H1 (cell line): ENCODE data around the gene CAT. TPM values are rescaled to one million over a fixed set of nuclear protein-coding genes. Genes with fewer than 3 reads are reported as not detected.

Experiments
- CTCF ChIA-PET: fragments of 300-600 bp; sonication (Branson Sonifier 250); formaldehyde crosslinking; loops from one replicate; lab custom pipeline; 2021; ENCODE audit not compliant: partially characterized antibody; lab: Charles Lee
- POLR2A ChIA-PET: fragments of 300-600 bp; sonication (Branson Sonifier 250); formaldehyde crosslinking; loops from one replicate; lab custom pipeline; 2021; ENCODE audit warnings: inconsistent platforms; ENCODE audit not compliant: partially characterized antibody; lab: Charles Lee
- DNase-seq, 2 experiments: peaks; one replicate each; pipeline versions ENCODE4 v3.0.0 to v3.0.0-alpha.2; 2010 to 2022; ENCODE audit warnings: low spot score in 2 of 2, low read depth in 1 of 2, mixed read lengths in 1 of 2
- FAIRE-seq: peaks from 2 replicates; lab custom pipeline; 2011; peaks lifted over from hg19 to GRCh38; lab: Jason Lieb, UNC
- H2AFZ ChIP-seq: 2 replicates; pipeline ENCODE4 v1.8.1; 2012; ENCODE audit warnings: low read length, inconsistent platforms
- H2AK5ac ChIP-seq: 2 replicates; pipeline ENCODE4 v1.6.1; 2013; ENCODE audit warnings: low read depth, low read length
- H2BK120ac ChIP-seq: replicated peaks from 2 replicates; pipeline ENCODE3; 2013; ENCODE audit warnings: low read depth, low read length, inconsistent platforms
- H2BK12ac ChIP-seq: 2 replicates; pipeline ENCODE4 v1.6.1; 2013; ENCODE audit warnings: low read depth, low read length
- H2BK15ac ChIP-seq: 2 replicates; pipeline ENCODE4 v1.6.1; 2013; ENCODE audit warnings: low read length
- H2BK20ac ChIP-seq: 2 replicates; pipeline ENCODE4 v1.6.1; 2013; ENCODE audit warnings: low read length
- H2BK5ac ChIP-seq: 2 replicates; pipeline ENCODE4 v1.6.1; 2013; ENCODE audit warnings: low read depth, low read length
- H3K14ac ChIP-seq: 2 replicates; pipeline ENCODE4 v1.6.1; 2013; ENCODE audit warnings: inconsistent platforms; ENCODE audit not compliant: insufficient read length
- H3K18ac ChIP-seq: 2 replicates; pipeline ENCODE4 v1.6.1; 2013; ENCODE audit warnings: low read length; ENCODE audit errors: extremely low read depth
- H3K23ac ChIP-seq: 2 replicates; pipeline ENCODE4 v1.6.1; 2013; ENCODE audit warnings: inconsistent platforms; ENCODE audit not compliant: insufficient read length
- H3K23me2 ChIP-seq: 2 replicates; pipeline ENCODE4 v1.6.1; 2013; ENCODE audit warnings: low read depth, low read length
- H3K27ac ChIP-seq: 2 replicates; pipeline ENCODE4 v1.6.1; 2011; ENCODE audit warnings: low read depth, low read length, inconsistent platforms
- H3K27me3 ChIP-seq, 4 experiments: replicated peaks in 1 of 4; 1 replicate in 1 of 4; 2 replicates in 3 of 4; pipeline versions ENCODE4 v1.6.1 to v1.8.1; 2011 to 2013; ENCODE audit warnings: low read length in 3 of 4, mild to moderate bottlenecking in 3 of 4, inconsistent platforms in 2 of 4, mixed read lengths in 2 of 4, moderate library complexity in 1 of 4; ENCODE audit not compliant: control insufficient read depth in 3 of 4, insufficient read depth in 3 of 4; ENCODE audit errors: extremely low read depth in 1 of 4
- H3K36me3 ChIP-seq, 4 experiments: 2 replicates each; pipeline versions ENCODE4 v1.6.1 to v1.8.1; 2011 to 2013; ENCODE audit warnings: mild to moderate bottlenecking in 4 of 4, low read length in 3 of 4, moderate library complexity in 2 of 4, control low read depth in 1 of 4, inconsistent platforms in 1 of 4; ENCODE audit not compliant: insufficient read depth in 4 of 4, control insufficient read depth in 2 of 4
- H3K4ac ChIP-seq: replicated peaks from 2 replicates; pipeline ENCODE3; 2013; ENCODE audit warnings: low read length, low read depth, mixed read lengths, inconsistent platforms; ENCODE audit not compliant: insufficient read length
- H3K4me1 ChIP-seq, 4 experiments: replicated peaks in 1 of 4; 1 replicate in 1 of 4; 2 replicates in 3 of 4; pipeline versions ENCODE4 v1.6.1 to v1.8.1; 2011 to 2013; ENCODE audit warnings: low read length in 3 of 4, inconsistent platforms in 2 of 4, mixed read lengths in 1 of 4; ENCODE audit not compliant: insufficient read depth in 4 of 4, control insufficient read depth in 3 of 4
- H3K4me2 ChIP-seq, 2 experiments: 2 replicates each; pipeline versions ENCODE4 v1.6.1 to v1.8.1; 2011 to 2013; ENCODE audit warnings: low read depth in 2 of 2, low read length in 2 of 2, control low read depth in 1 of 2, inconsistent platforms in 1 of 2, mild to moderate bottlenecking in 1 of 2; ENCODE audit not compliant: insufficient read depth in 1 of 2
- H3K4me3 ChIP-seq, 4 experiments: fragments of 200-600, 300-600 bp in 1 of 4; sonication (generic), shearing (Covaris generic), sonication (Bioruptor Twin) in 1 of 4; 2 replicates each; pipeline versions ENCODE4 v1.5.1 to v1.8.1; 2011 to 2016; ENCODE audit warnings: low read length in 4 of 4, low read depth in 3 of 4, control low read depth in 2 of 4, inconsistent platforms in 2 of 4, mild to moderate bottlenecking in 2 of 4, mixed read lengths in 1 of 4, moderate library complexity in 1 of 4; ENCODE audit not compliant: insufficient read depth in 2 of 4; ENCODE audit errors: extremely low read depth in 1 of 4
- H3K56ac ChIP-seq: replicated peaks from 2 replicates; pipeline ENCODE3; 2013; ENCODE audit warnings: low read depth, mild to moderate bottlenecking, mixed read lengths, low read length, inconsistent platforms; ENCODE audit not compliant: insufficient read length
- H3K79me1 ChIP-seq: 2 replicates; pipeline ENCODE4 v1.6.1; 2013; ENCODE audit warnings: low read depth, low read length, control low read depth
- H3K79me2 ChIP-seq, 2 experiments: 2 replicates each; pipeline versions ENCODE4 v1.6.1 to v1.8.1; 2012 to 2013; ENCODE audit warnings: low read length in 2 of 2, mild to moderate bottlenecking in 2 of 2, inconsistent platforms in 1 of 2; ENCODE audit not compliant: insufficient read depth in 2 of 2, control insufficient read depth in 1 of 2
- H3K9ac ChIP-seq, 4 experiments: replicated peaks in 1 of 4; 1 replicate in 1 of 4; 2 replicates in 3 of 4; pipeline versions ENCODE4 v1.6.1 to v1.8.1; 2011 to 2013; ENCODE audit warnings: low read depth in 3 of 4, low read length in 3 of 4, control low read depth in 2 of 4, mild to moderate bottlenecking in 2 of 4, moderate library complexity in 2 of 4, inconsistent platforms in 1 of 4; ENCODE audit errors: extremely low read depth in 1 of 4
- H3K9me3 ChIP-seq, 2 experiments: 2 replicates each; pipeline versions ENCODE4 v1.6.1 to v1.8.1; 2012 to 2013; ENCODE audit warnings: mild to moderate bottlenecking in 2 of 2, moderate library complexity in 2 of 2, control low read depth in 1 of 2, inconsistent platforms in 1 of 2, low read depth in 1 of 2, low read length in 1 of 2, mixed read lengths in 1 of 2; ENCODE audit not compliant: insufficient read depth in 2 of 2
- H4K20me1 ChIP-seq, 2 experiments: replicated peaks in 1 of 2; 2 replicates each; pipeline versions ENCODE3 to v1.8.1; 2011 to 2013; ENCODE audit warnings: inconsistent platforms in 2 of 2, low read length in 2 of 2, mild to moderate bottlenecking in 1 of 2; ENCODE audit not compliant: insufficient read depth in 2 of 2, control insufficient read depth in 1 of 2
- H4K5ac ChIP-seq: 2 replicates; pipeline ENCODE4 v1.6.1; 2013; ENCODE audit warnings: low read length, low read depth, mixed read lengths, inconsistent platforms; ENCODE audit not compliant: insufficient read length
- H4K8ac ChIP-seq: 2 replicates; pipeline ENCODE4 v1.8.0; 2013; ENCODE audit warnings: mild to moderate bottlenecking, moderate library complexity, low read length, inconsistent platforms; ENCODE audit not compliant: insufficient read depth; ENCODE audit errors: extremely low read depth
- H4K91ac ChIP-seq: replicated peaks from 2 replicates; pipeline ENCODE3; 2013; ENCODE audit warnings: low read length, mixed read lengths, inconsistent platforms; ENCODE audit not compliant: insufficient read length
- CBX5 ChIP-seq: fragments of 300-800, 300-1000 bp; sonication (generic); IDR thresholded peaks from 2 replicates; pipeline ENCODE4 v1.7.1; 2016; ENCODE audit warnings: antibody characterized with exemption, low read length, low read depth
- CBX8 ChIP-seq: fragments of 300-800, 300-1000 bp; sonication (generic); IDR thresholded peaks from 2 replicates; pipeline ENCODE4 v1.7.1; 2016; ENCODE audit warnings: low read depth, low read length, borderline replicate concordance
- SP1 ChIP-seq: IDR thresholded peaks from 2 replicates; pipeline ENCODE4 v1.6.1; 2011; ENCODE audit warnings: low read depth, low read length
- YY1 ChIP-seq: IDR thresholded peaks from 2 replicates; pipeline ENCODE4 v1.6.1; 2011; ENCODE audit warnings: low read depth, mild to moderate bottlenecking, low read length
- WGBS, 2 experiments: shearing (Covaris generic) in 1 of 2; methylation state at CpG; one replicate each; pipeline versions ENCODE4 v1.1.6 to v1.1.7; 2013 to 2015; ENCODE audit warnings: low lambda C conversion rate in 2 of 2, mixed read lengths in 2 of 2, inconsistent platforms in 1 of 2, low coverage in 1 of 2, missing lambda C conversion rate in 1 of 2; ENCODE audit not compliant: insufficient replicate concordance in 2 of 2, insufficient coverage in 1 of 2, insufficient read length in 1 of 2; ENCODE audit errors: extremely low coverage in 1 of 2, missing lambda C conversion rate in 1 of 2; 5-methylcytosine and 5-hydroxymethylcytosine counted together
- polyA plus RNA-seq, 7 experiments: library from polyadenylated mRNA; depleted of rRNA in 3 of 7; stranded (reverse) in 5 of 7; unstranded in 2 of 7; fragments of >200 nt in 5 of 7; fragments of 200-250 nt in 2 of 7; gene quantifications; 1 replicate in 5 of 7; 2 replicates in 1 of 7; 4 replicates in 1 of 7; pipeline versions ENCODE4 v1.2.1 to v1.2.3, GENCODE V29; 2011 to 2013; ENCODE audit warnings: missing spikeins in 2 of 7, mixed read lengths in 2 of 7
- total RNA-seq: library from RNA; stranded (reverse); fragmentation: NEBNext Ultra II Directional; extraction: Animal tissue kit (Norgen Biotek cat#: 25700); gene quantifications from 2 replicates; pipeline ENCODE4 v1.2.1, GENCODE V29; 2021
- TF ChIP-seq, protein P1 (sequence below): IDR thresholded peaks from 2 replicates; pipeline ENCODE4 v1.6.1; 2012; ENCODE audit warnings: inconsistent platforms
- TF ChIP-seq, protein P2 (sequence below): IDR thresholded peaks from 2 replicates; pipeline ENCODE4 v1.6.1; 2012; ENCODE audit warnings: low read length, inconsistent platforms

CAT gene
- total and polyA plus RNA-seq, 2 of the 8 experiments (the other 6 are each of a cell fraction or from before 2014, with no cell fraction given): 9.6 to 15.0 TPM

- WGBS, 2 experiments: 87% methylated on average over 3 of the region's 3 CpGs; no CpG with 5 or more reads in 1 of the 2 experiments
- H3K4me2 ChIP-seq: no peak overlapping the region
- no peak overlapping the region for H2BK5ac ChIP-seq
- H3K56ac ChIP-seq: no peak overlapping the region
- H3K9ac ChIP-seq: no peak overlapping the region
- no peaks in the 10 kb centered on the region for H3K79me1 ChIP-seq
- FAIRE-seq: no peak
- H3K79me2 ChIP-seq: no peaks in the 10 kb centered on the region
- H3K4ac ChIP-seq: no peak overlapping the region
- no peaks in the 10 kb centered on the region for H3K27me3 ChIP-seq
- no peak overlapping the region for H2AFZ ChIP-seq
- no peak overlapping the region for H3K27ac ChIP-seq
- ChIA-PET CTCF (interaction anchor here (1.3 kb wide), 1 partner anchor 26 kb away, joined by 4 read pairs; no protein-coding TSS in a partner anchor), POLR2A (no interaction called here)
- no peak overlapping the region for H4K5ac ChIP-seq
- H2BK15ac ChIP-seq: no peak overlapping the region
- H3K18ac ChIP-seq: no peak overlapping the region
- no peak overlapping the region for H3K4me3 ChIP-seq
- H4K20me1 ChIP-seq: no peaks in the 10 kb centered on the region
- no peak overlapping the region for H2BK120ac ChIP-seq
- no peak overlapping the region for H2BK12ac ChIP-seq
- no peaks in the 10 kb centered on the region for H3K4me1 ChIP-seq
- DNase-seq: no peak
- H3K9me3 ChIP-seq: peaks cover 3 to 12% of the 10 kb centered on the region in 2 experiments; a peak in 1 of 4 replicates
- H3K23ac ChIP-seq: no peak overlapping the region
- H4K8ac ChIP-seq: no peak overlapping the region
- H2AK5ac ChIP-seq: no peak overlapping the region
- H4K91ac ChIP-seq: no peak overlapping the region
- H3K23me2 ChIP-seq: no peaks in the 10 kb centered on the region
- H2BK20ac ChIP-seq: no peak overlapping the region
- H3K36me3 ChIP-seq: no peaks in the 10 kb centered on the region
- H3K14ac ChIP-seq: no peak overlapping the region
- TF ChIP-seq, protein P1, sequence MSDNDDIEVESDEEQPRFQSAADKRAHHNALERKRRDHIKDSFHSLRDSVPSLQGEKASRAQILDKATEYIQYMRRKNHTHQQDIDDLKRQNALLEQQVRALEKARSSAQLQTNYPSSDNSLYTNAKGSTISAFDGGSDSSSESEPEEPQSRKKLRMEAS: no peak
- TF ChIP-seq, protein P2, sequence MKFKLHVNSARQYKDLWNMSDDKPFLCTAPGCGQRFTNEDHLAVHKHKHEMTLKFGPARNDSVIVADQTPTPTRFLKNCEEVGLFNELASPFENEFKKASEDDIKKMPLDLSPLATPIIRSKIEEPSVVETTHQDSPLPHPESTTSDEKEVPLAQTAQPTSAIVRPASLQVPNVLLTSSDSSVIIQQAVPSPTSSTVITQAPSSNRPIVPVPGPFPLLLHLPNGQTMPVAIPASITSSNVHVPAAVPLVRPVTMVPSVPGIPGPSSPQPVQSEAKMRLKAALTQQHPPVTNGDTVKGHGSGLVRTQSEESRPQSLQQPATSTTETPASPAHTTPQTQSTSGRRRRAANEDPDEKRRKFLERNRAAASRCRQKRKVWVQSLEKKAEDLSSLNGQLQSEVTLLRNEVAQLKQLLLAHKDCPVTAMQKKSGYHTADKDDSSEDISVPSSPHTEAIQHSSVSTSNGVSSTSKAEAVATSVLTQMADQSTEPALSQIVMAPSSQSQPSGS: no peak
- TF ChIP-seq SP1 (no peak), CBX8 (no peak), CBX5 (no peak), YY1 (no peak)
Observed at GRCh38 chr11:34443136-34443535, 4.4 kb downstream of the CAT start.
